Measurements from ENCODE around the gene SUN1.

DNA sequence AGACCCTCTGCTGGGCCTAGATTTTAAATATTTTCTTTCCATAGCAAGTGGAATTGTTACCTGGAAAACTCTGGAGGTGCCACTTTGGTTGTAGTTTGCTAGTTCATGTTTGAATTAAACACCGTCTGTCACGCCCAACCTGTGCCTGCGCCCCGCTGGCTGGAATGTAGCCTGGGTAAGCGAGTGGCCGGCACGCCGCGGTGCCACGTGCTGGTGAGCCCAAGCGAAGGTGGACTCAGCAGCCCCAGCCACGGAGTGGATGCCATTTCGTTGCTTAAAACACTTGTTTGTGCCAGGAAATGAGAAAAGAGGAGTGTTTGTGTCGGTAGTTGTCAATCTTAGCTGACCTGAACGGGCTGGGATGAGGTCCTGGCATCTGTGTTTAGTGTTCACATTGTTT lies 46.8 kb downstream of the SUN1 start:
- TF ChIP-seq CTCF (IDR thresholded peaks at IDR 0.05), result no peak
- TF ChIP-seq POLR2A (IDR thresholded peaks at IDR 0.05), result no peak

Data from uterus (tissue), 2 donors.